ENCODE measurements around the gene NDUFB7. TPM values are rescaled to one million over a fixed set of nuclear protein-coding genes. Genes with fewer than 3 reads are reported as not detected.
"Not testable (repeated sequence)": the region's sequence is repeated elsewhere in the genome, so short reads cannot be mapped to it uniquely, and the experiment has no call there.

NDUFB7 gene
- total RNA-seq, 2 donors from 2014 or later = 60.7 to 62.5 TPM

- H3K27ac Mint-ChIP-seq = no peak overlapping the region
- ATAC-seq = no peak
Observed at GRCh38 chr19:14565298-14565679, 6.6 kb downstream of the NDUFB7 start.

GRCh38 chr19:14564652-14565297, 7.1 kb downstream of the NDUFB7 start:
- ATAC-seq = peak; percentile 3
- not testable (repeated sequence) for DNase-seq; H3K36me3 Mint-ChIP-seq (ENCODE audit: low read depth); H3K9me3 ChIP-seq (ENCODE audit: control insufficient read depth, low read length, poor library complexity, severe bottlenecking); H3K27me3 Mint-ChIP-seq; H3K4me3 Mint-ChIP-seq; H3K27ac Mint-ChIP-seq
- H3K4me1 Mint-ChIP-seq = peaks cover 31% of the 10 kb centered on the region

More at GRCh38 chr19:14565298-14565679, 6.6 kb downstream of the NDUFB7 start:
- no peaks in the 10 kb centered on the region for H3K9me3 ChIP-seq (ENCODE audit: control insufficient read depth, low read length, poor library complexity, severe bottlenecking)
- Mint-ChIP-seq H3K36me3 (ENCODE audit: low read depth) (no peaks in the 10 kb centered on the region), H3K4me1 (peaks cover 29% of the 10 kb centered on the region), H3K27me3 (no peaks in the 10 kb centered on the region), H3K4me3 (no peak overlapping the region)
- no peak for DNase-seq

GRCh38 chr19:14563989-14564651, 7.7 kb downstream of the NDUFB7 start:
- peak overlapping the region; percentile 32 for H3K27ac Mint-ChIP-seq
- H3K9me3 ChIP-seq (ENCODE audit: control insufficient read depth, low read length, poor library complexity, severe bottlenecking) = no peaks in the 10 kb centered on the region
- peaks cover 28% of the 10 kb centered on the region for H3K4me1 Mint-ChIP-seq
- ATAC-seq = peak; percentile 78
- peak in 2 of 3 donors; percentile 43 to 53 for DNase-seq
- H3K4me3 Mint-ChIP-seq = no peak overlapping the region
- no peaks in the 10 kb centered on the region for H3K27me3 Mint-ChIP-seq
- H3K36me3 Mint-ChIP-seq (ENCODE audit: low read depth) = no peaks in the 10 kb centered on the region

GRCh38 chr19:14563590-14563926, 8.3 kb downstream of the NDUFB7 start:
- no peaks in the 10 kb centered on the region for H3K9me3 ChIP-seq (ENCODE audit: control insufficient read depth, low read length, poor library complexity, severe bottlenecking)
- peaks cover 24% of the 10 kb centered on the region for H3K4me1 Mint-ChIP-seq
- DNase-seq (no peak), ATAC-seq (no peak)
- peak overlapping the region; percentile 32 for H3K27ac Mint-ChIP-seq
- H3K36me3 Mint-ChIP-seq (ENCODE audit: low read depth) = no peaks in the 10 kb centered on the region
- H3K27me3 Mint-ChIP-seq = no peaks in the 10 kb centered on the region
- H3K4me3 Mint-ChIP-seq = no peak overlapping the region

GRCh38 chr19:14562660-14563589, 8.9 kb downstream of the NDUFB7 start:
- Mint-ChIP-seq H3K27me3 (no peaks in the 10 kb centered on the region), H3K36me3 (ENCODE audit: low read depth) (no peaks in the 10 kb centered on the region), H3K27ac (peak overlapping the region; percentile 9), H3K4me3 (no peak overlapping the region), H3K4me1 (peaks cover 23% of the 10 kb centered on the region)
- DNase-seq (no peak), ATAC-seq (no peak)
- no peaks in the 10 kb centered on the region for H3K9me3 ChIP-seq (ENCODE audit: control insufficient read depth, low read length, poor library complexity, severe bottlenecking)

GRCh38 chr19:14561847-14562351, 10.0 kb downstream of the NDUFB7 start:
- H3K27me3 Mint-ChIP-seq = no peaks in the 10 kb centered on the region
- H3K9me3 ChIP-seq (ENCODE audit: control insufficient read depth, low read length, poor library complexity, severe bottlenecking) = no peaks in the 10 kb centered on the region
- ATAC-seq (no peak), DNase-seq (no peak)
- peaks cover 15% of the 10 kb centered on the region for H3K4me1 Mint-ChIP-seq
- no peak overlapping the region for H3K27ac Mint-ChIP-seq
- H3K36me3 Mint-ChIP-seq (ENCODE audit: low read depth) = no peaks in the 10 kb centered on the region
- no peak overlapping the region for H3K4me3 Mint-ChIP-seq

- peak overlapping the region; percentile 49 for H3K27ac Mint-ChIP-seq
- H3K4me1 Mint-ChIP-seq = peaks cover 20% of the 10 kb centered on the region
- no peaks in the 10 kb centered on the region for H3K9me3 ChIP-seq (ENCODE audit: control insufficient read depth, low read length, poor library complexity, severe bottlenecking)
- no peaks in the 10 kb centered on the region for H3K27me3 Mint-ChIP-seq
- H3K36me3 Mint-ChIP-seq (ENCODE audit: low read depth) = no peaks in the 10 kb centered on the region
- no peak overlapping the region for H3K4me3 Mint-ChIP-seq
- DNase-seq (no peak), ATAC-seq (no peak)
Observed at GRCh38 chr19:14561249-14561648, 10.6 kb downstream of the NDUFB7 start.

GRCh38 chr19:14560776-14561108, 11.1 kb downstream of the NDUFB7 start:
- no peak overlapping the region for H3K4me3 Mint-ChIP-seq
- H3K36me3 Mint-ChIP-seq (ENCODE audit: low read depth) = no peaks in the 10 kb centered on the region
- peak overlapping the region; percentile 49 for H3K27ac Mint-ChIP-seq
- no peak for ATAC-seq
- peaks cover 23% of the 10 kb centered on the region for H3K4me1 Mint-ChIP-seq
- H3K9me3 ChIP-seq (ENCODE audit: control insufficient read depth, low read length, poor library complexity, severe bottlenecking) = no peaks in the 10 kb centered on the region
- no peak for DNase-seq
- no peaks in the 10 kb centered on the region for H3K27me3 Mint-ChIP-seq

GRCh38 chr19:14559916-14560775, 11.7 kb downstream of the NDUFB7 start:
- Mint-ChIP-seq H3K36me3 (ENCODE audit: low read depth) (no peaks in the 10 kb centered on the region), H3K27ac (peak overlapping the region; percentile 49), H3K4me3 (no peak overlapping the region), H3K27me3 (no peaks in the 10 kb centered on the region), H3K4me1 (peaks cover 24% of the 10 kb centered on the region)
- ATAC-seq (no peak), DNase-seq (no peak)
- H3K9me3 ChIP-seq (ENCODE audit: control insufficient read depth, low read length, poor library complexity, severe bottlenecking) = no peaks in the 10 kb centered on the region

GRCh38 chr19:14558370-14559066, 13.3 kb downstream of the NDUFB7 start:
- Mint-ChIP-seq H3K4me1 (peaks cover 26% of the 10 kb centered on the region), H3K27me3 (no peaks in the 10 kb centered on the region), H3K4me3 (no peak overlapping the region), H3K36me3 (ENCODE audit: low read depth) (no peaks in the 10 kb centered on the region), H3K27ac (peak overlapping the region; percentile 37)
- no peak for DNase-seq
- no peak for ATAC-seq
- no peaks in the 10 kb centered on the region for H3K9me3 ChIP-seq (ENCODE audit: control insufficient read depth, low read length, poor library complexity, severe bottlenecking)

- Mint-ChIP-seq H3K36me3 (ENCODE audit: low read depth) (no peaks in the 10 kb centered on the region), H3K4me3 (peak overlapping the region; percentile 77), H3K27ac (peak overlapping the region; percentile 83), H3K27me3 (no peaks in the 10 kb centered on the region), H3K4me1 (peaks cover 26% of the 10 kb centered on the region)
- ATAC-seq (peak; percentile 85), DNase-seq (peak; percentile 59 to 69 (median 60))
- no peaks in the 10 kb centered on the region for H3K9me3 ChIP-seq (ENCODE audit: control insufficient read depth, low read length, poor library complexity, severe bottlenecking)
Observed at GRCh38 chr19:14556662-14557188, 15.1 kb downstream of the NDUFB7 start.
